Activated CD8-positive, alpha-beta memory T cell treated with anti-CD3 and anti-CD28 coated beads for 48 hours (primary cell): Measurements from ENCODE around the gene CXCL3.
A peak's percentile ranks its signal among the peaks of the same experiment; 100 is the strongest.
"Not testable (repeated sequence)": the region's sequence is repeated elsewhere in the genome, so short reads cannot be mapped to it uniquely, and the experiment has no call there.

Experiments used
- DNase-seq, 3 experiments: peaks; one replicate each; pipeline ENCODE4 v3.0.0-alpha.2; 2020; ENCODE audit warnings: low read depth in 2 of 3, low spot score in 2 of 3

The CXCL3 gene

GRCh38 chr4:74038425-74039314, at the start of gene CXCL3:
Gene CXCL3 (minus strand): TSS chr4:74038689. CDS start chr4:74038611, 78 bp downstream.
- DNase-seq, result peak in 1 of 3 experiments; percentile 3

- DNase-seq, result no peak
These were observed 49.0 kb upstream of the CXCL3 start for GRCh38 chr4:74087481-74087880.

GRCh38 chr4:74085669-74086068, 47.2 kb upstream of the CXCL3 start:
- no peak for DNase-seq

GRCh38 chr4:74084984-74085383, 46.5 kb upstream of the CXCL3 start:
- no peak for DNase-seq

- no peak for DNase-seq
These were observed 45.1 kb upstream of the CXCL3 start for GRCh38 chr4:74083546-74083945.

GRCh38 chr4:74081035-74081434, 42.5 kb upstream of the CXCL3 start:
- DNase-seq, result no peak

GRCh38 chr4:74080351-74080750, 41.9 kb upstream of the CXCL3 start:
- DNase-seq, result not testable (repeated sequence)

- not testable (repeated sequence) for DNase-seq
These were observed 40.5 kb upstream of the CXCL3 start for GRCh38 chr4:74079024-74079423.

- no peak for DNase-seq
These were observed 34.9 kb upstream of the CXCL3 start for GRCh38 chr4:74073358-74073757.

GRCh38 chr4:74072739-74073138, 34.2 kb upstream of the CXCL3 start:
- DNase-seq, result no peak

GRCh38 chr4:74067586-74067985, 29.1 kb upstream of the CXCL3 start:
- no peak for DNase-seq

- no peak for DNase-seq
These were observed 27.7 kb upstream of the CXCL3 start for GRCh38 chr4:74066232-74066631.

GRCh38 chr4:74065115-74065642, 26.7 kb upstream of the CXCL3 start:
- DNase-seq, result no peak

GRCh38 chr4:74063859-74064258, 25.4 kb upstream of the CXCL3 start:
- no peak for DNase-seq

GRCh38 chr4:74062953-74063352, 24.5 kb upstream of the CXCL3 start:
- DNase-seq, result no peak

GRCh38 chr4:74061430-74061829, 22.9 kb upstream of the CXCL3 start:
- no peak for DNase-seq

- no peak for DNase-seq
These were observed 20.8 kb upstream of the CXCL3 start for GRCh38 chr4:74059161-74059829.

GRCh38 chr4:74058048-74058651, 19.7 kb upstream of the CXCL3 start:
- no peak for DNase-seq

- no peak for DNase-seq
These were observed 19.1 kb upstream of the CXCL3 start for GRCh38 chr4:74057588-74057987.

GRCh38 chr4:74056858-74057562, 18.5 kb upstream of the CXCL3 start:
- no peak for DNase-seq
